ENCODE results near the gene NSMF.

DNA sequence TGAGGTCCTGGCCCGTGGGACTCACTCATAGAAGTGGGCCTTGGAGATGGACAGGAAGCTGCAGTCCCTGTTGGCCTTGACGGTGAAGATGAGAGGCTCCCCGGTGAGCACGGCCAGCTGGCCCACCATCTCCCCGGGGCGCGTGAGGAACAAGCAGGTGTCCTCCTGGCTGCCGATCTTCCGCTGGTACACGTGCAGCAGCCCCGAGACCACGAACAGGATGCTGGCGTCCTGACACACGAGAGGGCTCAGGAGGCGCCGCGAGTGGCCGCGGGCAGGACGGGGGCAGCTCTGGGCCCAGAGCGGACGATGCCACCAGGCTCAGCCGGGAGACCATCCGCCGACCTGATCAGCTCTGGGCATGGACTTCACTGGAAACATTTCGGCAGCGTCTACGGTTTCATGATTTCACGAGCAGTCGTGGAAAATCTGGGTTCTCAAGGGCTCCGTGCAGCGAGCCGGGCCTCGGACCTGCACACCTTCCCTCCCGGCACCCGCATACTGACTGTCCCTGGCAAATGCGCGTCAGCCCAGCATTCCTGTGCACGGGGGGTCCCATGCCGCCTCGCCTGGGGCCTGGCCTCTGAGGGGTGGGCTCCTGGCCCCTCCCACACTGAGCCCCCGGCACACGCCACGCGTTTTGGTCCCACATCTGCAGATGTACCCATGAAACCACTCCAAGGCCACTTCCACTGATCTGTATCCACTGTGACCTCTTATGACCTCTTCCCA, 41.7 kb upstream of the NSMF start:
- TF ChIP-seq, protein P1, sequence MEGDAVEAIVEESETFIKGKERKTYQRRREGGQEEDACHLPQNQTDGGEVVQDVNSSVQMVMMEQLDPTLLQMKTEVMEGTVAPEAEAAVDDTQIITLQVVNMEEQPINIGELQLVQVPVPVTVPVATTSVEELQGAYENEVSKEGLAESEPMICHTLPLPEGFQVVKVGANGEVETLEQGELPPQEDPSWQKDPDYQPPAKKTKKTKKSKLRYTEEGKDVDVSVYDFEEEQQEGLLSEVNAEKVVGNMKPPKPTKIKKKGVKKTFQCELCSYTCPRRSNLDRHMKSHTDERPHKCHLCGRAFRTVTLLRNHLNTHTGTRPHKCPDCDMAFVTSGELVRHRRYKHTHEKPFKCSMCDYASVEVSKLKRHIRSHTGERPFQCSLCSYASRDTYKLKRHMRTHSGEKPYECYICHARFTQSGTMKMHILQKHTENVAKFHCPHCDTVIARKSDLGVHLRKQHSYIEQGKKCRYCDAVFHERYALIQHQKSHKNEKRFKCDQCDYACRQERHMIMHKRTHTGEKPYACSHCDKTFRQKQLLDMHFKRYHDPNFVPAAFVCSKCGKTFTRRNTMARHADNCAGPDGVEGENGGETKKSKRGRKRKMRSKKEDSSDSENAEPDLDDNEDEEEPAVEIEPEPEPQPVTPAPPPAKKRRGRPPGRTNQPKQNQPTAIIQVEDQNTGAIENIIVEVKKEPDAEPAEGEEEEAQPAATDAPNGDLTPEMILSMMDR (IDR thresholded peaks at IDR 0.05): no peak
- TF ChIP-seq EZH2phosphoT487 (IDR thresholded peaks at IDR 0.05; ENCODE audit: borderline replicate concordance, low read depth): no peak
- TF ChIP-seq EP300 (IDR thresholded peaks at IDR 0.05; ENCODE audit: borderline replicate concordance in 1 of 2, low read depth in 1 of 2, low read length in 1 of 2): no peak
- no peak for TF ChIP-seq FOXM1 (IDR thresholded peaks at IDR 0.05; ENCODE audit: low read depth)
- no peak for TF ChIP-seq JUND (IDR thresholded peaks at IDR 0.05)
- no peak for TF ChIP-seq FOXJ3 (CRISPR knock-in tag; IDR thresholded peaks at IDR 0.05)
- no peak for TF ChIP-seq YY1 (IDR thresholded peaks at IDR 0.05; ENCODE audit: low read depth)
- TF ChIP-seq, protein P2, sequence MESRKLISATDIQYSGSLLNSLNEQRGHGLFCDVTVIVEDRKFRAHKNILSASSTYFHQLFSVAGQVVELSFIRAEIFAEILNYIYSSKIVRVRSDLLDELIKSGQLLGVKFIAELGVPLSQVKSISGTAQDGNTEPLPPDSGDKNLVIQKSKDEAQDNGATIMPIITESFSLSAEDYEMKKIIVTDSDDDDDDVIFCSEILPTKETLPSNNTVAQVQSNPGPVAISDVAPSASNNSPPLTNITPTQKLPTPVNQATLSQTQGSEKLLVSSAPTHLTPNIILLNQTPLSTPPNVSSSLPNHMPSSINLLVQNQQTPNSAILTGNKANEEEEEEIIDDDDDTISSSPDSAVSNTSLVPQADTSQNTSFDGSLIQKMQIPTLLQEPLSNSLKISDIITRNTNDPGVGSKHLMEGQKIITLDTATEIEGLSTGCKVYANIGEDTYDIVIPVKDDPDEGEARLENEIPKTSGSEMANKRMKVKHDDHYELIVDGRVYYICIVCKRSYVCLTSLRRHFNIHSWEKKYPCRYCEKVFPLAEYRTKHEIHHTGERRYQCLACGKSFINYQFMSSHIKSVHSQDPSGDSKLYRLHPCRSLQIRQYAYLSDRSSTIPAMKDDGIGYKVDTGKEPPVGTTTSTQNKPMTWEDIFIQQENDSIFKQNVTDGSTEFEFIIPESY (IDR thresholded peaks at IDR 0.05; ENCODE audit: borderline replicate concordance, low read depth): no peak
